HG03045 (cell line): ENCODE results near the gene MS4A10.

Experiments used
- ATAC-seq: cut with Tn5 transposase; IDR thresholded peaks from one replicate; pipeline ENCODE4 v1.9.1; 2021; ENCODE audit warnings: mild to moderate bottlenecking, moderate library complexity; ENCODE audit not compliant: unreplicated experiment

The MS4A10 gene

DNA sequence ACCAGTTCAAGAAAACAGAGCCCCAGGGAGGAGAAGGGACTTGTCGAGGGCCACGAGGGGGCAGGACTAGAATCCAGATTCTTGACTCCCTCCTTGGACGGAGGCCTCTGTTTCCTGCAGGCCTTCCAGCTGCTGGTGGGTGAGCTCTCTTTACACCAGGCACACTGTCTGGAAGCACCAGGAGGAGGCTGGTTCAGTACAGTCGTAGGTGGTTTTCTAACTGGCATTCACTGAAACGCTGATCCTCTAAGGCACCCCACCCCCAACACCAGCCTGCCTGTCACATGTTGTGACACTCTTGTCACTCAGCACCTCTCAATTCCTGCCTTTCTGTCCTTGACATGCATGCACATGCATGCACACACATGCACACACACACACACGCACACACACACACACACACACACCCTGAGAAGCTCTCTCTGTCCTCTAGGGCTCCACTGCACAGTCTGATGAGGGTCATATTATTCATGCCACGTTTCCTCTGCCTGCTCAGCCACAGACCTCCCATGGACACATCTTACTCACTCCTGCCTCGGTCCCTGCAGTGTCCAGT lies 751 bp downstream of the MS4A10 start:
- ATAC-seq: no peak

DNA sequence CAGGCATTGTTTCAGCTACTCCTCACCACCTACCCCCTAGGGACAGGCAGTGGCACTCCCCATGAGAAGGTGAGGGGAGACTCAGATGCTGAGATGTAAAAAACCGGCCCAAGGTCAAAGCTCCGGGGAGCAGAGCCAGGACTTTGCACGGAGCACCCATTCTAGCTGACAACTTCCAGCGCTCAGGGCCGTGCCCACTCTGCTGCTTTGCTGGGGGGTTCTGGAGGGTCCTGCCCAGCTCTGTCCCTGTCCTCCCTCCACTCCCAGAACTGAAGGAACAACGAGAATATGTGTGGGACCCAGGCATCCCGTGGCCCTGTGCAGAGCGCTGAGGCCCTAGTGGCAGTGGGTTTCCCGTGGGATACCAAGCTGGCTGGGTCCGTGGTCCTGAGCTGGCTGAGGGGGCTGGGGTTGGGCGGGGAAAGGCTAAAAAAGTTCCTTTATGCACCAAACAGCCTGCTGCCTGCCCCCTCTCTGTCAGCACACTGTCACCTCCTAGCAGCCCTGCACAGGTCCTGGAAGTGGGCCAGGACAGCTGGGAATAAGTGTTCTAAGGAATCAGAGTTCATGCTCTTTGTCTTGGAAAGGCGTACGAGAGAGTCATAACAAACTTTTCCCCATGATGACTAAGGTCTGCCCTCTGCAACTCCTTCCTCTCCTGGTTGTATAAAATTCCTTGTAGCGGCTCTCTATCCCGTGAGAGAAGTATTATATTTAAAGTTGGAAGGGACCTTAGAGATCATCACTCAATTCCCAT lies 1.9 kb downstream of the MS4A10 start:
- no peak for ATAC-seq

DNA sequence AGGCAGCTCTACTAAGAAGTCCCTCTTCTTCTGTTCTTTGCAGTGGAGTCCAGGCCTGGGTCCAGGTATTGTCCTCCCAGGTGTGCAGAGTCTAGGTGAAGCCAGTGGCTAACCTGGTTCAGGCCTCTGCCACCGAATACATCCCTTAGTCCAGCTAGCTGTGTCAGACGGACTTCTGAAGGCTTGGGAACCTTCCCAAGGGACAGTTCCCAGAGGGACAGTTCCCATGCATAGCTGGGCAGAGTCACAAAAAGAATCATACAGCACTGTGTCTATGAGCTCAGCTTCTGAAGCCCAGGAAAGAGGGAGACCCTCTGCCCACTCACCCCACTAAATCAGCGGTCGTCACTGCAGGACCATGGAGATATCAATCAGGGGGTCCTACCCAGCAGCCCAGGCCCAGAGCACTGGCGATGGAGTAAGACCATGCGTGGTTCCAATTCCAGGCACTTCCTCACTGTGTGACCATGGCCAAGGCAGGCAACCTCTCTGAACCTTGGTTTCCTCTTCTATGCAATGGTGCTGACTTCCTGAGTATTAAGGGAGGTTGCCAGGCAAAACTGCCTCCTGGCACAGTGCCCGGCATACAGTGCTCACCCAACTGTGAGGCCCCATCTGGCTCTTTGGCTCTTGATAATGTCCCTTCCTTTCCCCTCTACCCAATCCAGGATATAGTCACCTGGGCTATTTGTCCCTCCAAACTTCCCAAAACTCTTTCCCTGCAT lies 3.4 kb downstream of the MS4A10 start:
- ATAC-seq: no peak

DNA sequence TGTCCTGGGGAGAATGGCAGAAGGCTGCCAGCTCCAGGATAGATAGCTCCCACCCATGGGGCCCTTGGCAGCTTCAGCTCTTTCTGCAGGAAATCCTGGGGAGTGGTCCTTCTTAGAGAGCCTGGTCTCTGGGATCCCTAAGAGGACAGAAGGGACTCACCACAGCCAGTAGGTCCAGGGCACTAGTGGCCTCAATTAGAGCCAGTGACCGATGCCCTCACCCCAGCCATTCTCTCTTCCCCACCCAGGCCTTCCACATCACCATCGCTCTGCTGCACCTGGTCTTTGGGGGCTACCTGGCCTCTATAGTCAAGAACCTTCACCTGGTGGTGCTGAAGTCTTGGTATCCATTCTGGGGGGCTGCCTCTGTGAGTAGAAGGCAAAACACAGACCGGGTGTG lies 5.6 kb downstream of the MS4A10 start:
- ATAC-seq: no peak

DNA sequence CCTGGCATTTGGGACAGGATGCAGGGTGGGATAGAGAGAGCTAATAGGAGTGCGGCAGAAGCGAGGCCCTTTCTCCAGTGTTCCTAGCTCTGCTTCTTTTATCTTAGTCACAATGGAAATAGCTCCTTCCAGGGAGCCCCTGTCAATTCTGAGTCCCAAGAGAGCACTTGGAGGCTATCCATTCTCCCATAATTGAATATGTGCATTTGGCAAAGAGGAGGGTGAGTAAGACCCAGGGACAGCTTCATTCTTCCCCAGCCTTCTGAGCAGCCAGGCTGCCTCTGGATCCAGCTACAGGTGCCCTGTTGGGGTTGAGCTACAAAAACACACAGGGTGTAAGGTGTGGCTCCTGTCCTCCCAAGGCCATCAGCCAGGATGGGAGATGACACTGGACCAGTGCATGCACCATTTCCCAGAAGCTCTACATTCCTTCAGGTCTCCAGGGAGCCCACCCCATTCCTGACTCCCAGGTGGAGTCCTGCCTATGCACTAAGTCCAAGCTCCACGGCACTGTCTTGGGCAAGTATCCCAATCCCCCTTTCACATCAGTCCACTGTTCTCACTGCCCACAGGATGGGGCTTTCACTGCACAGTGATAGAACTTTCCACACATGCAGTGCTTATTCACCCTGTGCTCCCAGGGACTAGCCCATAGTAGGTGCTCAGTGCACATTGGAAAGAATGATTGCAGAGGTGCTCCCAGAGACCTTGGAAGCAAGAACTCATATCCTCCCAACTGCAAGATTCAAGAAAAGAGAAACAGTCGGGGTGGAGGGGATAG lies 6.2 kb downstream of the MS4A10 start:
- ATAC-seq: no peak

DNA sequence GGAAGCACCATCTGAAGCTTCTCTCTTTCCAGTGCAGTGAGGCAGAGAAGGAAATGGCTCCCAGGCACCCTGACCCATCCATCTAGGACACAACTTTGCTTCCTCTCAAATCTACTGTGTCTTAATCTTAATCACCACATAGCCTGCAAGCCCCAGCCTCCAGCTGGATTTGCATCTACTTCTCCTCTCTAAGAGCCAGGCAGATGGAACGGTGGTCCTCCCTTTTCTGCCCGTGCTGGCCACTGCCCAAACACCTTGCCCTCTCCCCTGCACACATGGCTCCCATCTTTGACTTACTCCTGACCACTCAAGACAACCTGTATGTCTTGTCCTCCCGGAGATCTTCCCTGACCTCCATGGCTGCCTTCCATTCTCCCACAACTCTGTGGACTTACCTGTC lies 7.4 kb downstream of the MS4A10 start:
- ATAC-seq: no peak

DNA sequence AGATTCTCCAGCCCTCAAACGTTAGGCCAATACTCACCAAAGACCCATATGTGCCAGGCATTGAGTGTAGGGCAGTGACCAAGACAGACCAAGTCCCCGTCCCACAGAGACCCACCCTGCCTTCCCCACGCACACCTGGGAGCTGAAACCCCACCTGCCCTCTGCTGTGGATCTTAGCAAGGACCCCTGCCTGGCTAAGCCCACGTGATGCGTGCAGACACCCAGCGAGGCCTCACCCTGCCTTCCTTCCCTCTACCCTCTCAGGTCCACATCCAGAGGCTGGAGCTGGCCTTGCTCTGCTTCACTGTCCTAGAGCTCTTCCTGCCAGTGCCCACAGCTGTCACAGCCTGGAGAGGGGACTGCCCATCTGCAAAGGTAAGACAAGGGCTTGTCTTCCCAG lies 10.2 kb downstream of the MS4A10 start:
- ATAC-seq: no peak

DNA sequence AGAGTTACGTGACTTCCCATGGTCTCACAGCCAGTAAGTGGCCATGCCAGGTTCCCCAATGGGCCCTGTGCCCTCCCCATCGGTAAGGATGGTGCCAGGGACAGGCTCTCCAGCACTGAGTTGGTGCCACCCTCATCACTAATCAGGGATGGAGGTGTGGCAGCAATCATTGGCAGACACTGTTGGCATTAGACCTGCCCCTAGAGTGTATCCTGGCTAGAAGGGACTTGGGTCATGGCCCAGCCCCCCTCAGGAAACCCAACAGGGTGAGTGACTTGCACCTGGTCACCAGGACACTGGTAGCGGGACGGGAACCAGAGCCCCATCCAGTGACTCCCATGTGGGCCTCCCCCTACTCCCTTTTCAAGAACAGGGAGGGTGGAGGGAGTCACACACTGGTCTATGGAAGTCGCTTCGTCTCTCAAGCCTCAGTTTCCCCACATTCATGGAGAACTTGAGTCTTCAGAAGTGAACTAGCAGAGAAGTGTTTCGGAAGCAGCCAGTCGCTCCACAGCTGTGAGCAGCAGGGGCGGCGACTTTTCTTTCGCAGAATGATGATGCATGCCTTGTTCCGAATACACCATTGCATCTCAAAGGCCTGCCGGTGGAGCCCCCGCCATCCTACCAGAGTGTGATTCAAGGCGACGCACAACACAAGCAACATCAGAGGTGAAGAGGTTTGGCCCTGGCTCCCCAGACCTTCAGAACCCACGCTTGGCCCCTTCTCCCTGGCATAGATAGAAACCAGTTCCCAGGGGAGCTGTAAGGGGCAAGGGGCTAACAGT lies 12.9 kb downstream of the MS4A10 start:
- ATAC-seq: no peak

DNA sequence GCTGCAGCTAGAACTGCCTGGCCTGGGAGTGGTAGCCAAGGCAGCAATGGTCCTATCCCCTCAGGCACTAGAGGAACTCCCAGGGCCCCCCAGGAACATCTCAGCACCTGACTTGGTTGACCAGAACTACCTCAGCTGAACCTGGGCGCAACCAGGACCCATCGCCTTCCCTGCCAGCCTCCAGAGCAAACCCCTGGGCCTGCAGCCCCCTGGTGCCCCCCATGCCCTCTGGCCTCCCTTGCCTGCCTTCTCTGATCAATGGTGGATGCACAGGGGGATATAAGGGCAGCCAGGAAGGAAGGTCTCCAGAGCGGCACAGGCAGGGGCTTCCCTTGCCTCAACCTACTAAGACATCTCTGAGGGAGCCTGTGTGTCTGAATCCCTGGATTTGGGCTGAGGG lies 13.5 kb downstream of the MS4A10 start:
- ATAC-seq: no peak

DNA sequence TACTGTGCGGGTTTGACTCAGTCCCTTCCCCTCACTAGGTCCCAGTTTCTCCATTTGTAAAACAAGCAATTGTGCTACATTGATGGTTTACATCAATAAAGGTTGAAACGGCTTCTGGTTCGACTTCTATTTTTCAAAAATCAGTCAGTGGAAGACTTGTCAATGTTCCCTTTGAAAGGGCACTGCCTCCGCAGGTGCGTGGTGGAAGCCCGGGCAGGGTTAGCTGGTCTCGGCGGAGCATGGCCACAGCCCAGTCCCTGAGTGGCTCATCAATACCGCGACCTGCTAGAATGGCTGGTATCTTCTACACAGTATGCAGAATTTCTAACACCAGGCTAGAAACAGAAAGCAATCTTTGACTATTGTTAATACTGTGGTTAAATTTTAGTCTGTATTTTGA lies 16.1 kb downstream of the MS4A10 start:
- no peak for ATAC-seq

DNA sequence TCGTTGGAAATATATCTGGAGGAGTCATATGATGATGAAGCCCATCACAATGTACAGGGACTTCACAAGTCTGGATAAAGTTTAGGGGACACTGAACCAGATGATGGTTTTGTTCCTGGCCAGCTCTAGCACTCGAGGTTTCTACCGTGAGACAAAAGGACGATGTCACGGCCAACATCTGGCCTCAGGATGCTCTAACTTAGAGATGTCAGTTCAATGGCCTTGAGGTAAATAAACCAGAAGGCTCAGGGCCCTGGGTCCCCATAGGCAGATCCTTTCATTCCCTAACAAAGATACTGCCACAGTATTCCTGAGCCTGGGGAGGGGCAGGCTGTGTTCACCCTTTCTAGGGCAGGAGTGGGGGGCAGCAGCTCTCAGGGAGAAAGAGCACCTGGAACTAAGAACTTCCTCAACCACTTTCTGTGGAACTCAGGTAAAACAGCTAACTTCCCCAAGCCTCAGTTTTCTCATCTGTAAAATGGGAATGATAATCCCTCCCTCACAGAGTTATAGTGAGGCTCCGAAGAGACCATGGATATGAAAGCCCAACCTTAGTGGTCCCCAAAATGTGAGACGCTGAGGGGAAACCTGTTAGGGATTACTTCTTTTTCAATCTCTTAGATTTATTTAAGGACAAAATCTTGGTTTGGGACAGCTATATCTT lies 18.3 kb downstream of the MS4A10 start:
- no peak for ATAC-seq

DNA sequence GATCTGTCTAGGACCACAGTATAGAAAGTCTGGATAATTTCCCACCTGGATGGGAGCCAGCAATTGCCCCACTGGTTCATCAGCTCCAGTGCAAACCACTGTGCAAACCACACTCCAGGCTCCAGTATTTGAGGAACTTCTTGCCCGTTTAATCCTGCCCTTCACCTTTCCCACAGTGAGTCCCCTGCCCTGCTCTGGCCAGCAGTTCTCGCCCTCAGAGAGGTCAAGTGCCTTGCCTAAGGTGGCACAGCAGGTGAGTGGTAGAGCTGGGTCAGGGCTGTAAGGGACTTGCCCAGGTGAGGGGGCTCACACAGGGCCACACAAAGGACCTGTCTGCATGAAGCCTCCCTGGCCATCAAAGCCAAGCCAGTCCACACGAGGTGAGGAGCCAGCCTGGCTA lies 24.1 kb downstream of the MS4A10 start:
- ATAC-seq: no peak

DNA sequence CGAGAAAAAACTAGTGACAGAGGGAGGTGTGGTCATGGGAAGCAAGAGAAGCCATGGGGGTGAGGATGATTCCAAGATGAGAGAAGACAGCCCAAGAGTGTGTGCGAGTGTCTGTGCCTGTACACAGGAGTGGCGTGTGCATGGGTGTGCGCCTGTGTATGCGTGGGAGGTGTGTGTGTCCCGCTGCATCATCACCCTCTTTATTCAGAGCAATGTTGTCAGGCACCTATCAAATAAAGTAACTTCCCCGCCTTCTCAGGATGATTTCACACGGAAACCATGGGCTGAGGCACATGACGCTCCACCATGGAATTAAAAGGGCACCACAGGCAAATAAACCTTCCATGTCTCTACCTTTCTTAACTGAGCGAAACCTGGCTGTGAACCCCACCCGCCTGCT lies 24.6 kb downstream of the MS4A10 start:
- ATAC-seq: no peak

DNA sequence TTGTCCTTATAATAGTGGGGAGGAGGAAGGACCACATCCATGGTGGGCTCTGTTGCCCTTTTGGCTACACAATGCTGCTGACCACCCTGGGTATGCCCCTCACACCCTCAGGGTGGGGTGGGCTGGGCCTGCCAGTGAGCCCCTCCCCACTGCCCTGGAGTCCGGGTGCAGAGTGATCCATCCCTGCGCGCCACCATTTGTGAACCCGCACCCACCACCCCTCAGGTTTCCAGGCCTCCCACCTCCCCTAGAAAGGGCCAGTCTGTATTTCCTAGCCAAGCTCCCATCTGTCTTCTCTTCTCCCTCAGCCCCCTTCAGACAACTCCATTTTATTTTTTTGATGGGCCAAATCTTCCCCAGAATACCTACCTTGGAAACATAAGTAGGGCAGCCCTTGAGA lies 25.0 kb downstream of the MS4A10 start:
- no peak for ATAC-seq

DNA sequence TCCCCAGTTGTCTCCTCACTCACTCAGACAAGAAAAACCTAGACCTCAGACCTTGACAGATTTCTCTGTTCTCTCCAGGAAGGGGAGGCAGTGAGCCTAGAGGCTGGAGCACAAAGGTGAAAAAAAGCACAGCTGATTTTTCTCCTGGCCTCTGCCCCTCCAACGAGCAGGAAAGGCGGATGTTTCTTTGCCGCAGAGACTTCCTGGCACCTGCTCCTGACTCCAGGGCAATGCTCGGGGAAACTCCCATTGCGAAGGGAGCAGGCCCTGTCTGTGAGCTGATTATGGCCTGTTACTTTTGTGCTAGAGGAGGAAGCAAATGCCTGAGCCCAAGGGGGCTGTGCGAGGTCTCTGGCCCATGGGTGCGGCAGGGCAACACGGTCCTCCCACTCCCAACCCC lies 25.4 kb downstream of the MS4A10 start:
- no peak for ATAC-seq

DNA sequence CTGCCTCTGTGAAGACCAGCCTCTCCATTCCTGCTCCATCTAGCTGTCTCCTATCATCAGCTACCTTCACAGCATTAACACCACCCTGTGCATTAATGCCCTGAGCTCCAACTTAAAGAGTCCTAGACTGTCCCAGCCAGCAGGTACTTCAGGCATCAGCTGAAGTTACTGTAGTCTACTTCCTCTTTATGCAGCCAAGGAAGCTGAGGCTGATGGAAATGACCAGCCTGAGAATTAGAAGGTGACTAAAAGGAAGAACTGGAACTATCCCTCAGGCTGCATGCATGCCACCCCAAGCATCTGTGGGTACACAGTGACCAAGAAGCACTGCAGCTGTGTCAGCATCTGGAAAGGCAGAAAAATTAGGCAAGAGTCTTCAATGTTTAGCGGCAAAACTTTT lies 28.2 kb downstream of the MS4A10 start:
- no peak for ATAC-seq

DNA sequence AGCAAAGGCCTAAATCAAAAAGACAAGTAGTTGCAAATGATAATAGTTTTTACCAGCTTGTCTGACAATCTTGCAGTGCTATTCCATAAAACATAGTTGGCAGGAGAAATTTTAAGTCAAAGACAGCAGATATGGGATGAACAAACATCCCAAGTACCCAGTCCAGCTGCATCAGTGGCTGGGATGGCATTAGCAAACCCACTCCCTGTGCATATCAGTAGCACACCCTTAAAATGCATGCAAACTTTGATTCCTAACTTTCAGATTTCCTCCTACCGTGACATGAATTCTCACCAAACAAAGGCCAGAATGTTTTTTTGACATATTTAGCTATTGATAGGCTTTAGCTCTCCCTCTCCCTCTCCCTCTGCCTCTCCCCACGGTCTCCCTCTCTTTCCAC lies 29.0 kb downstream of the MS4A10 start:
- ATAC-seq: no peak

DNA sequence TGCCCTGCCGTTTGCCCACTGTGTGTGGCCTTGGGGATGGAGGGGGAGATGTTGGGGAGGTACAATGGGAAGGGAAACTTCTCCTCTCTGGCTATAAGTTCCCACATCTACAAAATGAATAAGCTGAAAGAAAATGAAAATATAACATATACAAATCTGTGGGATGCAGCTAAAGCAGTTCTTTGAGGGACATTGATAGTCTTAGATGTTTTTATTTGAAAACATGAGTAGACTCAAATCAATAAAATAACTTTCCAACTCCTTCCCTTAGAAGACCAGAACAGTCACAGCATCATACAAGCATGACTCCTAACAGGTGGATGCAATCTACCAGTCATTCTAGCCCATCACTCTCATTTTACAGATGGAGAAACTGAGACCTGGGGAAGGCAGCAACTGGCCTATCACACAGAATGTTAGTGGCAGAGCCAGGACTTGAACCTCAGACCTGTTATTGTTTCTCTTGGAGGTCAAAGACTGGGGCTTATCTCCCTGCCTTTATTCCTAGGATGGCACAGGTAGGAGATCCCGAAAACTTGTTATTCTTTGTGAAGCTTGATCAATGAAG lies 31.5 kb downstream of the MS4A10 start:
- ATAC-seq: no peak

DNA sequence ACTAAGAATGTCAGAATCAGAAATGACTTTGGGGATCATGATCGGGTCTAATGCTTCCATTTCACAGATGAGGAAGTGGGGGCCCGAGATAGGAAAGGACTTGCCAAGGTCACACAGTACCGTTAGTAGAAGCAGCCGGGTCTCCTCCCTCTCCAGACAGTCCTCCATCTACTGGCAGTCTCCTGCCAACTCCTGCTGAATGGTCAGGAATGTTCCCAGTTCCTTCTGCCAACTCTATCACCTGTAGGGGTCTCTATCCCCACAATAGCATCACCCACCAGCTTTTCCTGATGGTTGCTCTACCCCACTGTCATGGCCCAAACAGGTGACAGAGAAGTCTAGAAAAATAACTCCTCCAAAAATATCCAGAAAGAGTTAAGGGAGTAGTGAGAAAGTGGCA lies 32.9 kb downstream of the MS4A10 start:
- no peak for ATAC-seq
